MM.1S (cell line): ENCODE measurements around the gene MYOZ1.

ENCODE experiments used
- DNase-seq: peaks from one replicate; pipeline ENCODE4 v3.0.0-alpha.2; 2015
- H2AFZ ChIP-seq: fragments of 300-600 bp; sonication (generic); 2 replicates; pipeline ENCODE4 v1.6.0; 2016; ENCODE audit warnings: antibody characterized with exemption, low read length
- H3F3A ChIP-seq: fragments of 300-600 bp; sonication (generic); 2 replicates; pipeline ENCODE4 v1.6.1; 2016; ENCODE audit warnings: mild to moderate bottlenecking, antibody characterized with exemption, low read length, moderate library complexity, mixed read lengths; ENCODE audit not compliant: insufficient read depth
- H3K27ac ChIP-seq: fragments of 300-600 bp; sonication (generic); 2 replicates; pipeline ENCODE4 v1.5.1; 2016; ENCODE audit warnings: mild to moderate bottlenecking, low read length
- H3K27me3 ChIP-seq: fragments of 300-600 bp; sonication (generic); replicated peaks from 2 replicates; pipeline ENCODE4 v1.6.0; 2016; ENCODE audit warnings: low read length; ENCODE audit not compliant: insufficient read depth
- H3K36me3 ChIP-seq: fragments of 300-600 bp; sonication (generic); replicated peaks from 2 replicates; pipeline ENCODE4 v1.6.1; 2016; ENCODE audit warnings: mild to moderate bottlenecking, low read length, mixed read lengths; ENCODE audit not compliant: insufficient read depth
- H3K4me1 ChIP-seq: fragments of 300-600 bp; sonication (generic); 2 replicates; pipeline ENCODE4 v1.6.1; 2016; ENCODE audit warnings: low read length, mixed read lengths
- H3K4me2 ChIP-seq: fragments of 300-600 bp; sonication (generic); 2 replicates; pipeline ENCODE4 v1.6.0; 2016; ENCODE audit warnings: low read depth, low read length
- H3K4me3 ChIP-seq: fragments of 300-600 bp; sonication (generic); 2 replicates; pipeline ENCODE4 v1.5.1; 2016; ENCODE audit warnings: low read length, mixed read lengths
- H3K79me2 ChIP-seq: fragments of 300-600 bp; sonication (generic); 2 replicates; pipeline ENCODE4 v1.6.1; 2016; ENCODE audit warnings: mixed run types, low read length, mixed read lengths
- H3K9ac ChIP-seq: fragments of 300-600 bp; sonication (generic); 2 replicates; pipeline ENCODE4 v1.6.1; 2016; ENCODE audit warnings: low read length, mixed read lengths
- H3K9me2 ChIP-seq: fragments of 300-600 bp; sonication (generic); replicated peaks from 2 replicates; pipeline ENCODE4 v1.6.1; 2016; ENCODE audit warnings: mild to moderate bottlenecking, low read length, mixed read lengths; ENCODE audit not compliant: insufficient read depth
- H3K9me3 ChIP-seq: fragments of 300-600 bp; sonication (generic); replicated peaks from 2 replicates; pipeline ENCODE4 v1.6.1; 2016; ENCODE audit warnings: mild to moderate bottlenecking, low read length, mixed read lengths; ENCODE audit not compliant: insufficient read depth
- H4K20me1 ChIP-seq: fragments of 300-600 bp; sonication (generic); 2 replicates; pipeline ENCODE4 v1.6.1; 2016; ENCODE audit warnings: mild to moderate bottlenecking, low read length, moderate library complexity, mixed read lengths; ENCODE audit not compliant: insufficient read depth
- CTCF ChIP-seq: fragments of 300-600 bp; sonication (generic); IDR thresholded peaks from 2 replicates; pipeline ENCODE4 v1.5.1; 2016; ENCODE audit warnings: antibody characterized with exemption, low read length, mixed read lengths
- EZH2 ChIP-seq: fragments of 300-600 bp; sonication (generic); optimal IDR thresholded peaks from 2 replicates; pipeline ENCODE3; 2017; ENCODE audit warnings: low read depth, mild to moderate bottlenecking, antibody characterized with exemption, low read length, mixed read lengths
- EZH2phosphoT487 ChIP-seq: fragments of 300-600 bp; sonication (generic); IDR thresholded peaks from 2 replicates; pipeline ENCODE4 v1.6.1; 2018; ENCODE audit warnings: antibody characterized with exemption, low read length

Gene MYOZ1

GRCh38 chr10:73655257-73655989 lies 14.1 kb upstream of the MYOZ1 start:
- no peak overlapping the region for H2AFZ ChIP-seq
- TF ChIP-seq EZH2phosphoT487: no peak
- no peak for TF ChIP-seq EZH2
- no peak for TF ChIP-seq CTCF

GRCh38 chr10:73653701-73654100 lies 12.4 kb upstream of the MYOZ1 start:
- no peaks in the 10 kb centered on the region for H3K27me3 ChIP-seq
- H4K20me1 ChIP-seq: no peaks in the 10 kb centered on the region
- no peaks in the 10 kb centered on the region for H3F3A ChIP-seq
- no peak overlapping the region for H3K4me3 ChIP-seq
- DNase-seq: no peak
- H3K9me3 ChIP-seq: no peaks in the 10 kb centered on the region
- H3K9ac ChIP-seq: no peak overlapping the region
- no peak for TF ChIP-seq CTCF
- no peaks in the 10 kb centered on the region for H3K79me2 ChIP-seq
- H3K9me2 ChIP-seq: no peaks in the 10 kb centered on the region
- H3K4me2 ChIP-seq: no peak overlapping the region
- no peaks in the 10 kb centered on the region for H3K36me3 ChIP-seq
- H2AFZ ChIP-seq: no peak overlapping the region
- H3K27ac ChIP-seq: no peak overlapping the region
- H3K4me1 ChIP-seq: peaks cover 19% of the 10 kb centered on the region

More at GRCh38 chr10:73655257-73655989, 14.1 kb upstream of the MYOZ1 start:
- H3K4me3 ChIP-seq: no peak overlapping the region
- H3K4me2 ChIP-seq: no peak overlapping the region
- no peaks in the 10 kb centered on the region for H3F3A ChIP-seq
- no peaks in the 10 kb centered on the region for H3K27me3 ChIP-seq
- H3K36me3 ChIP-seq: no peaks in the 10 kb centered on the region
- peaks cover 11% of the 10 kb centered on the region for H3K4me1 ChIP-seq
- no peaks in the 10 kb centered on the region for H3K9me3 ChIP-seq
- no peak overlapping the region for H3K27ac ChIP-seq
- H3K79me2 ChIP-seq: no peaks in the 10 kb centered on the region
- no peak for DNase-seq
- no peak overlapping the region for H3K9ac ChIP-seq
- H4K20me1 ChIP-seq: no peaks in the 10 kb centered on the region
- no peaks in the 10 kb centered on the region for H3K9me2 ChIP-seq

GRCh38 chr10:73653195-73653594 lies 11.9 kb upstream of the MYOZ1 start:
- H3K27ac ChIP-seq: no peak overlapping the region
- no peaks in the 10 kb centered on the region for H3F3A ChIP-seq
- no peak overlapping the region for H3K4me2 ChIP-seq
- H3K9ac ChIP-seq: no peak overlapping the region
- no peak overlapping the region for H2AFZ ChIP-seq
- no peak for DNase-seq
- H3K4me1 ChIP-seq: peaks cover 19% of the 10 kb centered on the region
- no peak for TF ChIP-seq EZH2
- TF ChIP-seq CTCF: no peak
- TF ChIP-seq EZH2phosphoT487: no peak
- no peaks in the 10 kb centered on the region for H3K36me3 ChIP-seq
- no peaks in the 10 kb centered on the region for H3K9me3 ChIP-seq
- H3K9me2 ChIP-seq: no peaks in the 10 kb centered on the region
- H3K27me3 ChIP-seq: no peaks in the 10 kb centered on the region
- no peaks in the 10 kb centered on the region for H4K20me1 ChIP-seq
- H3K79me2 ChIP-seq: no peaks in the 10 kb centered on the region
- H3K4me3 ChIP-seq: no peak overlapping the region
